OCI-LY3 (cell line): ENCODE measurements around the gene PRXL2A.
A peak's percentile ranks its signal among the peaks of the same experiment; 100 is the strongest.

Experiments used
- H2AFZ ChIP-seq: fragments of 200-600, 300-600 bp; shearing (Covaris generic); 2 replicates; pipeline ENCODE4 v1.6.0; 2014; ENCODE audit warnings: antibody characterized with exemption, low read depth, low read length
- H3K27ac ChIP-seq: fragments of 200-600, 300-600 bp; sonication (generic); 2 replicates; pipeline ENCODE4 v1.5.1; 2014; ENCODE audit warnings: mild to moderate bottlenecking, low read length, moderate library complexity, mixed read lengths
- H3K27me3 ChIP-seq: fragments of 200-600, 300-600 bp; sonication (generic); 2 replicates; pipeline ENCODE4 v1.6.1; 2014; ENCODE audit warnings: low read depth, low read length, mixed read lengths
- H3K36me3 ChIP-seq: fragments of 200-600, 300-600 bp; sonication (generic); replicated peaks from 2 replicates; pipeline ENCODE3; 2014; ENCODE audit warnings: low read depth, low read length, mixed read lengths
- H3K4me1 ChIP-seq: fragments of 300-600, 200-600 bp; sonication (generic); 2 replicates; pipeline ENCODE4 v1.6.1; 2014; ENCODE audit warnings: low read length, mixed read lengths
- H3K4me2 ChIP-seq: fragments of 200-600, 300-600 bp; sonication (generic); 2 replicates; pipeline ENCODE4 v1.6.1; 2014; ENCODE audit warnings: low read length, mixed read lengths
- H3K4me3 ChIP-seq: fragments of 300-600, 200-600 bp; sonication (generic); 2 replicates; pipeline ENCODE4 v1.5.1; 2014; ENCODE audit warnings: antibody characterized with exemption, mild to moderate bottlenecking, low read length, moderate library complexity
- H3K79me2 ChIP-seq: fragments of 300-600, 200-600 bp; shearing (Covaris generic); 2 replicates; pipeline ENCODE4 v1.6.1; 2014; ENCODE audit warnings: mild to moderate bottlenecking, low read length, mixed read lengths
- H3K9ac ChIP-seq: fragments of 300-600, 200-600 bp; shearing (Covaris generic); 2 replicates; pipeline ENCODE4 v1.6.0; 2014; ENCODE audit warnings: mild to moderate bottlenecking, low read length, moderate library complexity
- H3K9me3 ChIP-seq: fragments of 200-600, 300-600 bp; shearing (Covaris generic); 2 replicates; pipeline ENCODE4 v1.6.1; 2014; ENCODE audit warnings: low read length, mixed read lengths; ENCODE audit not compliant: insufficient read depth
- H4K20me1 ChIP-seq: fragments of 200-600, 300-600 bp; sonication (generic); 2 replicates; pipeline ENCODE4 v1.6.1; 2016; ENCODE audit warnings: low read length, mixed read lengths; ENCODE audit not compliant: insufficient read depth
- CTCF ChIP-seq: fragments of 200-600, 300-600 bp; sonication (generic); IDR thresholded peaks from 2 replicates; pipeline ENCODE4 v1.5.1; 2014; ENCODE audit warnings: antibody characterized with exemption, low read length, low read depth
- EZH2phosphoT487 ChIP-seq: fragments of 200-600 bp; shearing (Covaris generic); IDR thresholded peaks from 2 replicates; pipeline ENCODE4 v1.6.1; 2018; ENCODE audit warnings: antibody characterized with exemption, mixed run types, low read depth

Gene PRXL2A

DNA sequence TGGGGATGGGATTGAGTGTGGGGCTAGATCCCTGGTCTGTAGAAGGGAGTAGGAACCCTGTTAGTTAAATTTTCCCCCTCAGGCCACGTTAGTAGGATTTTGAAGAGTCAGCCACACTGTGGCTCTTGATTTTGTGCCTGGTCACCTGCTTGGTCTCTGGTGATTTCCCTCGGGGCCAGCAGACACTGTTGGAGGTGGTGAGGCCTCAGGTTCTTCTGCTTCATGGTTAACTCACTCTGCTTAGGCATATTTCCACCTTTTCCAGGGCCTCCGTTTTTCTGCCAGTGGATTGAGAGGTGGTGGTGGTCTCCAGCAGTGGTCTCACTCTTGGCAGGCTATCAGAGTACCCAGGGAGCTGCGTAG lies 49.9 kb downstream of the PRXL2A start:
- no peaks in the 10 kb centered on the region for H3K9me3 ChIP-seq
- peak overlapping the region; percentile 10; the same call in 1 of the 2 replicates for H3K4me2 ChIP-seq
- H3K9ac ChIP-seq: no peak overlapping the region
- H3K36me3 ChIP-seq: peaks cover 5% of the 10 kb centered on the region
- peaks cover 49% of the 10 kb centered on the region for H4K20me1 ChIP-seq
- no peak overlapping the region for H3K4me3 ChIP-seq
- no peak overlapping the region for H2AFZ ChIP-seq
- TF ChIP-seq EZH2phosphoT487: no peak
- TF ChIP-seq CTCF: no peak
- H3K27ac ChIP-seq: no peak overlapping the region
- H3K4me1 ChIP-seq: peaks cover 49% of the 10 kb centered on the region
- peaks cover 72% of the 10 kb centered on the region for H3K79me2 ChIP-seq
- no peaks in the 10 kb centered on the region for H3K27me3 ChIP-seq

DNA sequence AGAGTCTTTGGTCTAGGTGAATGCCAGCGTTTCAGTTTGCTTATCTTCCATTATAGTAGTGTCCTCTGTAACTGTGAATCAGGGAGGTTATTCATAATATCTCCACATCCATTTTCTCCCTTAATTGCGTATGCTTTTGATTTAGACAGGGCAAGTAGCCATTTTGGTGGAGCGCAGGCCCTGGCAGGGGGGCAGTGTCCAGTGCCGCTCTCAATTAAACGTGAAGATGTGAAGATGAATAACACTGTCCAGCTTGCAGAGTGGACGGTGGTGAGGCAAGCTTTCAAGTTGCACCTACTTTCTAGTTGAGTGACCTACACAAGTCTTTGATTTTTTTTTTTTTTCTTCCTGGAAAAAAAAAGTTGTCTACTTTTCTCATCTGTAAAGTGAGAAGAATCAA lies 50.3 kb downstream of the PRXL2A start:
- Histone ChIP-seq H3K4me3 (no peak overlapping the region), H4K20me1 (peaks cover 53% of the 10 kb centered on the region), H3K27ac (no peak overlapping the region), H3K9me3 (no peaks in the 10 kb centered on the region), H3K79me2 (peaks cover 76% of the 10 kb centered on the region), H2AFZ (no peak overlapping the region), H3K9ac (no peak overlapping the region), H3K27me3 (no peaks in the 10 kb centered on the region), H3K4me1 (peaks cover 50% of the 10 kb centered on the region), H3K4me2 (peak overlapping the region; percentile 10), H3K36me3 (peaks cover 5% of the 10 kb centered on the region)
- no peak for TF ChIP-seq CTCF
- TF ChIP-seq EZH2phosphoT487: no peak

DNA sequence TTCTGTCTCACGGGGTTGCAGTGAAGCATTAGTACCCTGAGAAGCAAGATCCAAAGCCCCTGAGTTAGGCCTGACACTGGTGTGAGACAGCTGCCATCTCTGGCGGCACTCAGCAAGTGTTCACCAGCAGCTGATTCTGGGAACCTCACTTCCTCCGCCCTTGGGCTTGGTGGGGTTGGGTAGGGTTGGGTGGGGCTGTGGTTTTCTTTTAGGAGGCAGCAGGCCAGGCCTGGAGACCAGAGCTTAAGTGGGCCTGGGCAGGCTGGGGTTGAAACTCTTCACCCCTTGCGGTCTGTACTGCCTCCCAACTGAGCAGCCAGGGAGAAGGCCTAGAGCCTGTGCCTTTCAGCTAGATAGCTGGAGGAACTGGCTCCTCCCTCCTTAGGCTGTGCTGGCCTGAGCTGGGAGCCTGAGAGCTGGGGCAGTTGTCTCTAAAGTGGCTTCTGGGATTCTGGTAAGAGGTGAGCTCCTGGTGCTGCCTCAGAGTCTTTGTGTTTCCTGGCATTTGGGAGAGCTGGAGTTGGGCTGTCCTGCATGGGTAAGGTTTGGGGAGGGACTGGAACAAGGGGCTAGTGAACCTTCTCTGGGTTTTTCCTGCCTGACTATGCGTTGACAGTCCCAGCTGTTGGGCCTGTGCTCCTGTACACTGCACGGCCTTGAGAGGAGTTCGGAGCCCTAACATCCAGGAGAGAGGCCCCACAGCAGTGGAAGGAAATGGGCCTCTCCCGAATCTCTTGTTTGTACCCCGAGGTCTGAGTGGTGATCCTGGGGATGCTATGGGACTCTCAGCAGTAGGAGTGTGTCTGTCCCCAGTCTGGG lies 50.9 kb downstream of the PRXL2A start:
- Histone ChIP-seq H3K9me3 (no peaks in the 10 kb centered on the region; the same call in 1 of the 2 replicates), H3K27ac (no peak overlapping the region), H3K4me2 (peak overlapping the region; percentile 10), H2AFZ (no peak overlapping the region), H3K36me3 (peaks cover 5% of the 10 kb centered on the region), H3K4me1 (peaks cover 51% of the 10 kb centered on the region), H4K20me1 (peaks cover 59% of the 10 kb centered on the region), H3K79me2 (peaks cover 82% of the 10 kb centered on the region), H3K4me3 (no peak overlapping the region), H3K27me3 (no peaks in the 10 kb centered on the region), H3K9ac (no peak overlapping the region)
- TF ChIP-seq CTCF (no peak), EZH2phosphoT487 (no peak)

DNA sequence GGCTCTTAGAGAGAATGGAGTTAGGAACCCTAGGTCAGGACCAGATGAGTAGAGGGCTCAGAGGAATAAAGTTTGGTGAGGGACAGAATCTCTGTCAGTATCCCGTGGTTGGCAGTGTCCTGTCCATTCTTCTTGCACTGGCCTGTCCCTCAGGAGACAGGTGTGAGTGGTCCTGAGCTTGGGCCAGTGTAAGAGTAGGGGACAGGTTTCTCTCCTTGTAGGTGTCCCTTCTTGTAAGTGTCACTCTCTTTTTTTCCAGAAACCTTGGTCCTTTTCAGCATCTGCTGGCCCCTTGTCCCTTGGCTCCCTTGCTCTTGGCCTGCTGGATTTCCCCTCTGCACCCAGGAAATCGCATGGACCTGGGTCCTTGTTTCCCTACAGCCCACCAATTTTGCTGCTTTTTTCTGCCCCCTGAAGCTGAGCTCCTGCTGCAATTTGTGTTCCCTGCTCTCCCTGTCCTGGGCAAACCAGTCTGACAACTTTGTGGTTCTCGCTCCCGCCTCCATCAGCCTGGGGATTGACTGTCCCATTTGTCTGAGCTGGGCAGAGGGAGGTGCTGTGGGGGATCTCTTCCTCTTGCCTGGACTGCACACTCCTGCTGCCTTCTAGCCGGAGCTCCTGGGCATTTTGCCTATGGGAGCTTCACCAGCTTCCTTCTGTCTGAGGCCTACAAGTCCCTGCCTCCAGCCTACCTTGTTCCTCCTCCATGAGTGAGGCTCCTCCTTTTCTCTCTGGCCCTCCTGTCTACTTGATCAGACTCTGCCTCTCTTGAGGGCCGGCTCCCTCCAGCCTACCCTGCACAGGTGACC lies 52.3 kb downstream of the PRXL2A start:
- peaks cover 57% of the 10 kb centered on the region for H3K4me1 ChIP-seq
- no peaks in the 10 kb centered on the region; the same call in 1 of the 2 replicates for H3K9me3 ChIP-seq
- TF ChIP-seq CTCF (no peak), EZH2phosphoT487 (no peak)
- H2AFZ ChIP-seq: no peak overlapping the region
- peaks cover 5% of the 10 kb centered on the region for H3K36me3 ChIP-seq
- no peak overlapping the region for H3K4me3 ChIP-seq
- H3K27me3 ChIP-seq: no peaks in the 10 kb centered on the region
- H3K27ac ChIP-seq: no peak overlapping the region
- no peak overlapping the region for H3K9ac ChIP-seq
- H3K79me2 ChIP-seq: peaks cover 89% of the 10 kb centered on the region
- H3K4me2 ChIP-seq: no peak overlapping the region
- H4K20me1 ChIP-seq: peaks cover 59% of the 10 kb centered on the region
